HepG2 (cell line): ENCODE results near the gene PAPPA2.

ENCODE experiments used
- BHLHE40 ChIP-seq: IDR thresholded peaks from 2 replicates; pipeline ENCODE4 v1.6.1; 2011; ENCODE audit warnings: low read length, improper control_type of control experiment
- TAF1 ChIP-seq: sonication (generic); formaldehyde crosslinking; IDR thresholded peaks from 2 replicates; pipeline ENCODE4 v1.4.0; 2020; ENCODE audit warnings: missing genetic modification reagents
- TF ChIP-seq, protein P1 (sequence below): sonication (generic); formaldehyde crosslinking; IDR thresholded peaks from 2 replicates; pipeline ENCODE4 v1.4.0; 2020; ENCODE audit warnings: missing genetic modification reagents

GRCh38 chr1:176839216-176839615 lies 376.2 kb downstream of the PAPPA2 start:
- TF ChIP-seq TAF1 (CRISPR knock-in tag) (no peak), BHLHE40 (no peak)
- TF ChIP-seq, protein P1, sequence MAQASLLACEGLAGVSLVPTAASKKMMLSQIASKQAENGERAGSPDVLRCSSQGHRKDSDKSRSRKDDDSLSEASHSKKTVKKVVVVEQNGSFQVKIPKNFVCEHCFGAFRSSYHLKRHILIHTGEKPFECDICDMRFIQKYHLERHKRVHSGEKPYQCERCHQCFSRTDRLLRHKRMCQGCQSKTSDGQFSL (CRISPR knock-in tag), result no peak
